Activated CD8-positive, alpha-beta T cell treated with anti-CD3 and anti-CD28 coated beads for 36 hours (primary cell): ENCODE measurements around the gene RARS1. TPM values are rescaled to one million over a fixed set of nuclear protein-coding genes. Genes with fewer than 3 reads are reported as not detected.

Experiments used
- ATAC-seq: fragments of 200-7000 bp; cut with Tn5 transposase; one replicate; pipeline ENCODE4 v1.10.0; 2021; ENCODE audit warnings: mild to moderate bottlenecking, moderate library complexity
- CTCF ChIA-PET: fragments of 350-600 bp; sonication (Branson Sonifier 250); formaldehyde crosslinking; loops from one replicate; lab custom pipeline; 2021; ENCODE audit warnings: antibody characterized with exemption; lab: Charles Lee
- POLR2A ChIA-PET: fragments of 350-600 bp; sonication (Branson Sonifier 250); formaldehyde crosslinking; loops from one replicate; lab custom pipeline; 2021; ENCODE audit warnings: antibody characterized with exemption; lab: Charles Lee
- DNase-seq: peaks from one replicate; pipeline ENCODE4 v3.0.0-alpha.2; 2020
- H3K27ac Mint-ChIP-seq: one replicate; pipeline ENCODE4 v1.8.0; 2021; ENCODE audit warnings: mild to moderate bottlenecking, mixed read lengths
- H3K27me3 Mint-ChIP-seq: one replicate; pipeline ENCODE4 v1.8.0; 2021; ENCODE audit warnings: mixed read lengths
- H3K36me3 Mint-ChIP-seq: one replicate; pipeline ENCODE4 v1.8.0; 2021; ENCODE audit warnings: low read depth, mixed read lengths
- H3K4me1 Mint-ChIP-seq: one replicate; pipeline ENCODE4 v1.8.0; 2021; ENCODE audit warnings: low read depth, mixed read lengths
- H3K4me3 Mint-ChIP-seq: one replicate; pipeline ENCODE4 v1.8.0; 2021; ENCODE audit warnings: mild to moderate bottlenecking, moderate library complexity, mixed read lengths
- H3K9me3 Mint-ChIP-seq: one replicate; pipeline ENCODE4 v1.8.0; 2021; ENCODE audit warnings: mixed read lengths
- CTCF ChIP-seq: fragments of 200-600 bp; IDR thresholded peaks from one replicate; pipeline ENCODE4 v1.8.0; 2022; ENCODE audit warnings: antibody characterized with exemption, mild to moderate bottlenecking
- intact Hi-C: fragments of 100-400 bp; cut with micrococcal nuclease; formaldehyde crosslinking; loops from one replicate; pipeline ENCODE4 v1.10.0; 2022
- total RNA-seq, 2 experiments: library from RNA; stranded (reverse); gene quantifications; one replicate each; pipeline ENCODE4 v1.2.3, GENCODE V29; 2021

The RARS1 gene
- total RNA-seq, 2 experiments from 2014 or later = 110 to 113 TPM

GRCh38 chr5:168446983-168447619 is 39.2 kb upstream of the RARS1 start:
- Mint-ChIP-seq H3K27me3 (peaks cover 4% of the 10 kb centered on the region), H3K4me1 (no peaks in the 10 kb centered on the region), H3K27ac (no peak overlapping the region), H3K4me3 (no peak overlapping the region), H3K36me3 (no peaks in the 10 kb centered on the region), H3K9me3 (no peaks in the 10 kb centered on the region)
- ChIA-PET POLR2A (no interaction called here), CTCF (no interaction called here)
- intact Hi-C loops = no loop called here
- no peak for TF ChIP-seq CTCF
- no peak for DNase-seq
- no peak for ATAC-seq

- no peaks in the 10 kb centered on the region for H3K4me1 Mint-ChIP-seq
- H3K27me3 Mint-ChIP-seq = peaks cover 4% of the 10 kb centered on the region
- ATAC-seq (no peak), DNase-seq (no peak)
- H3K4me3 Mint-ChIP-seq = no peak overlapping the region
- no peak for TF ChIP-seq CTCF
- POLR2A ChIA-PET = no interaction called here
- H3K36me3 Mint-ChIP-seq = no peaks in the 10 kb centered on the region
- H3K27ac Mint-ChIP-seq = no peak overlapping the region
- CTCF ChIA-PET = no interaction called here
- H3K9me3 Mint-ChIP-seq = no peaks in the 10 kb centered on the region
- intact Hi-C loops = no loop called here
Measured at GRCh38 chr5:168447808-168448207, 38.5 kb upstream of the RARS1 start.

- Mint-ChIP-seq H3K4me3 (no peak overlapping the region), H3K27me3 (peaks cover 4% of the 10 kb centered on the region), H3K27ac (no peak overlapping the region), H3K9me3 (no peaks in the 10 kb centered on the region), H3K36me3 (no peaks in the 10 kb centered on the region), H3K4me1 (no peaks in the 10 kb centered on the region)
- ATAC-seq = no peak
- ChIA-PET CTCF (no interaction called here), POLR2A (no interaction called here)
- TF ChIP-seq CTCF = no peak
- no peak for DNase-seq
- intact Hi-C loops = no loop called here
Measured at GRCh38 chr5:168449166-168449565, 37.1 kb upstream of the RARS1 start.

- no peak for DNase-seq
- no peak for TF ChIP-seq CTCF
- H3K27me3 Mint-ChIP-seq = peaks cover 4% of the 10 kb centered on the region
- H3K36me3 Mint-ChIP-seq = no peaks in the 10 kb centered on the region
- POLR2A ChIA-PET = no interaction called here
- intact Hi-C loops = no loop called here
- H3K27ac Mint-ChIP-seq = no peak overlapping the region
- no peak overlapping the region for H3K4me3 Mint-ChIP-seq
- no peaks in the 10 kb centered on the region for H3K9me3 Mint-ChIP-seq
- no peak for ATAC-seq
- H3K4me1 Mint-ChIP-seq = no peaks in the 10 kb centered on the region
- CTCF ChIA-PET = interaction anchor here (1.3 kb wide), 1 partner anchor 9 kb away, joined by 3 read pairs; no protein-coding TSS in a partner anchor
Measured at GRCh38 chr5:168451565-168451964, 34.7 kb upstream of the RARS1 start.

GRCh38 chr5:168455201-168455600 is 31.1 kb upstream of the RARS1 start:
- no peaks in the 10 kb centered on the region for H3K36me3 Mint-ChIP-seq
- DNase-seq (no peak), ATAC-seq (no peak)
- H3K9me3 Mint-ChIP-seq = no peaks in the 10 kb centered on the region
- no peak overlapping the region for H3K4me3 Mint-ChIP-seq
- TF ChIP-seq CTCF = no peak
- H3K27ac Mint-ChIP-seq = no peak overlapping the region
- CTCF ChIA-PET = no interaction called here
- POLR2A ChIA-PET = no interaction called here
- intact Hi-C loops = no loop called here
- H3K4me1 Mint-ChIP-seq = no peaks in the 10 kb centered on the region
- H3K27me3 Mint-ChIP-seq = peaks cover 4% of the 10 kb centered on the region
